Measurements from ENCODE around the gene MUL1.
"Not testable (repeated sequence)": the region's sequence is repeated elsewhere in the genome, so short reads cannot be mapped to it uniquely, and the experiment has no call there.

DNA sequence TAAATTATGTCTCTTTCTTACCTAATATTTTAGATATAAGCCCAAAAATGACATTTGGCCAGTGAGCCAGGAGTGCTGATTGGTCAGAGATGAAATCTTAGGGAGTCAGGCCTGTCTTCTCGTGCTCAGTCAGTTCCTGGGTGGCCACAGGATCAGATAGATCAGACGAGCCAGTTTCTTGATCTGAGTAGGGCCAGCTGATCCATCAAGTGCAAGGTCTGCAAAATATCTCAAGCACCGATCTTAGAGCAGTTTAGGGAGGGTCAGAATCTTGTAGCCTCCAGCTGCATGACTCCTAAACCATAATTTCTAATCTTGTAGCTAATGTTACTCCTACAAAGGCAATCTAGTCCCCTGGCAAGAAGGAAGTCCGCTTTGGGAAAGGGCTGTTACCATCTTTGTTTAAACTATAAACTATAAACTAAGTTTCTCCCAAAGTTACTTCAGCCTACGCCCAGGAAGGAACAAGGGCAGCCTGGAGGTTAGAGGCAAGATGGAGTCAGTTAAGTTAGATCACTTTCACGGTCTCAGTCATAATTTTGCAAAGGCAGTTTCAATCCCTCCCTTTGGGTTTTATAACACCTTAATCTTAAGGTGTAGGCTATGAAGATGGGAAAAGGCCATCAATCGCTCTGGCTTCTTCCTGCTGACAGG, 11.8 kb upstream of the MUL1 start:
- TF ChIP-seq, protein P1, sequence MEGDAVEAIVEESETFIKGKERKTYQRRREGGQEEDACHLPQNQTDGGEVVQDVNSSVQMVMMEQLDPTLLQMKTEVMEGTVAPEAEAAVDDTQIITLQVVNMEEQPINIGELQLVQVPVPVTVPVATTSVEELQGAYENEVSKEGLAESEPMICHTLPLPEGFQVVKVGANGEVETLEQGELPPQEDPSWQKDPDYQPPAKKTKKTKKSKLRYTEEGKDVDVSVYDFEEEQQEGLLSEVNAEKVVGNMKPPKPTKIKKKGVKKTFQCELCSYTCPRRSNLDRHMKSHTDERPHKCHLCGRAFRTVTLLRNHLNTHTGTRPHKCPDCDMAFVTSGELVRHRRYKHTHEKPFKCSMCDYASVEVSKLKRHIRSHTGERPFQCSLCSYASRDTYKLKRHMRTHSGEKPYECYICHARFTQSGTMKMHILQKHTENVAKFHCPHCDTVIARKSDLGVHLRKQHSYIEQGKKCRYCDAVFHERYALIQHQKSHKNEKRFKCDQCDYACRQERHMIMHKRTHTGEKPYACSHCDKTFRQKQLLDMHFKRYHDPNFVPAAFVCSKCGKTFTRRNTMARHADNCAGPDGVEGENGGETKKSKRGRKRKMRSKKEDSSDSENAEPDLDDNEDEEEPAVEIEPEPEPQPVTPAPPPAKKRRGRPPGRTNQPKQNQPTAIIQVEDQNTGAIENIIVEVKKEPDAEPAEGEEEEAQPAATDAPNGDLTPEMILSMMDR (IDR thresholded peaks at IDR 0.05), result not testable (repeated sequence)
- TF ChIP-seq POLR2A (IDR thresholded peaks at IDR 0.05), result not testable (repeated sequence)

All from testis (tissue), 2 donors.